Activated CD8-positive, alpha-beta T cell treated with anti-CD3 and anti-CD28 coated beads for 36 hours (primary cell): ENCODE results near the gene LPAR1. TPM values are rescaled to one million over a fixed set of nuclear protein-coding genes. Genes with fewer than 3 reads are reported as not detected.

Experiments used
- ATAC-seq: fragments of 200-7000 bp; cut with Tn5 transposase; one replicate; pipeline ENCODE4 v1.10.0; 2021; ENCODE audit warnings: mild to moderate bottlenecking, moderate library complexity
- CTCF ChIA-PET: fragments of 350-600 bp; sonication (Branson Sonifier 250); formaldehyde crosslinking; loops from one replicate; lab custom pipeline; 2021; ENCODE audit warnings: antibody characterized with exemption; lab: Charles Lee
- POLR2A ChIA-PET: fragments of 350-600 bp; sonication (Branson Sonifier 250); formaldehyde crosslinking; loops from one replicate; lab custom pipeline; 2021; ENCODE audit warnings: antibody characterized with exemption; lab: Charles Lee
- DNase-seq: peaks from one replicate; pipeline ENCODE4 v3.0.0-alpha.2; 2020
- H3K27ac Mint-ChIP-seq: one replicate; pipeline ENCODE4 v1.8.0; 2021; ENCODE audit warnings: mild to moderate bottlenecking, mixed read lengths
- H3K27me3 Mint-ChIP-seq: one replicate; pipeline ENCODE4 v1.8.0; 2021; ENCODE audit warnings: mixed read lengths
- H3K36me3 Mint-ChIP-seq: one replicate; pipeline ENCODE4 v1.8.0; 2021; ENCODE audit warnings: low read depth, mixed read lengths
- H3K4me1 Mint-ChIP-seq: one replicate; pipeline ENCODE4 v1.8.0; 2021; ENCODE audit warnings: low read depth, mixed read lengths
- H3K4me3 Mint-ChIP-seq: one replicate; pipeline ENCODE4 v1.8.0; 2021; ENCODE audit warnings: mild to moderate bottlenecking, moderate library complexity, mixed read lengths
- H3K9me3 Mint-ChIP-seq: one replicate; pipeline ENCODE4 v1.8.0; 2021; ENCODE audit warnings: mixed read lengths
- intact Hi-C: fragments of 100-400 bp; cut with micrococcal nuclease; formaldehyde crosslinking; loops from one replicate; pipeline ENCODE4 v1.10.0; 2022
- total RNA-seq, 2 experiments: library from RNA; stranded (reverse); gene quantifications; one replicate each; pipeline ENCODE4 v1.2.3, GENCODE V29; 2021
- TF ChIP-seq, protein P1 (sequence below): fragments of 200-600 bp; IDR thresholded peaks from one replicate; pipeline ENCODE4 v1.8.0; 2022; ENCODE audit warnings: antibody characterized with exemption, mild to moderate bottlenecking

Gene LPAR1
- total RNA-seq, 2 experiments from 2014 or later: not detected

DNA sequence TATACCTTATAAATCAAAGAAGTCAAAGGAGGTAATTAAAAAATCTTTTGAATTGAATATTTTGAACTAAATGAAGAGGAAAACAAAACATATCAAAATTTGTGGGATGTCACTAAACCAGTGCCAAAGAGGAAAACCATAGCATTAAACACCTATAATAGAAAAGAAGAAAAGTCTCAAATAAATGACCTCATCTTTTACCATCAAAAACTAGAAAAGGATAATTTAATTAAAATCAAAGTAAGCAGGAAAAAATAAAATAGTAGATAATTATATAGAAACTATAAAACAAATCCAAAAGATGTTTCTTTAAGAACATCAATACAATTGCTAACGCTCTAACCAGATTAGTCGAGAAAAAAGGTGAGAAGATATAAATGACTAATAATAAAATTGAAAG is 47.8 kb downstream of the LPAR1 start:
- no peak overlapping the region for H3K27ac Mint-ChIP-seq
- DNase-seq (no peak), ATAC-seq (no peak)
- intact Hi-C loops: no loop called here
- POLR2A ChIA-PET: no interaction called here
- TF ChIP-seq, protein P1, sequence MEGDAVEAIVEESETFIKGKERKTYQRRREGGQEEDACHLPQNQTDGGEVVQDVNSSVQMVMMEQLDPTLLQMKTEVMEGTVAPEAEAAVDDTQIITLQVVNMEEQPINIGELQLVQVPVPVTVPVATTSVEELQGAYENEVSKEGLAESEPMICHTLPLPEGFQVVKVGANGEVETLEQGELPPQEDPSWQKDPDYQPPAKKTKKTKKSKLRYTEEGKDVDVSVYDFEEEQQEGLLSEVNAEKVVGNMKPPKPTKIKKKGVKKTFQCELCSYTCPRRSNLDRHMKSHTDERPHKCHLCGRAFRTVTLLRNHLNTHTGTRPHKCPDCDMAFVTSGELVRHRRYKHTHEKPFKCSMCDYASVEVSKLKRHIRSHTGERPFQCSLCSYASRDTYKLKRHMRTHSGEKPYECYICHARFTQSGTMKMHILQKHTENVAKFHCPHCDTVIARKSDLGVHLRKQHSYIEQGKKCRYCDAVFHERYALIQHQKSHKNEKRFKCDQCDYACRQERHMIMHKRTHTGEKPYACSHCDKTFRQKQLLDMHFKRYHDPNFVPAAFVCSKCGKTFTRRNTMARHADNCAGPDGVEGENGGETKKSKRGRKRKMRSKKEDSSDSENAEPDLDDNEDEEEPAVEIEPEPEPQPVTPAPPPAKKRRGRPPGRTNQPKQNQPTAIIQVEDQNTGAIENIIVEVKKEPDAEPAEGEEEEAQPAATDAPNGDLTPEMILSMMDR: no peak
- H3K4me1 Mint-ChIP-seq: no peaks in the 10 kb centered on the region
- CTCF ChIA-PET: no interaction called here
- no peaks in the 10 kb centered on the region for H3K36me3 Mint-ChIP-seq
- H3K27me3 Mint-ChIP-seq: peaks cover 3% of the 10 kb centered on the region
- no peak overlapping the region for H3K4me3 Mint-ChIP-seq
- H3K9me3 Mint-ChIP-seq: no peaks in the 10 kb centered on the region

DNA sequence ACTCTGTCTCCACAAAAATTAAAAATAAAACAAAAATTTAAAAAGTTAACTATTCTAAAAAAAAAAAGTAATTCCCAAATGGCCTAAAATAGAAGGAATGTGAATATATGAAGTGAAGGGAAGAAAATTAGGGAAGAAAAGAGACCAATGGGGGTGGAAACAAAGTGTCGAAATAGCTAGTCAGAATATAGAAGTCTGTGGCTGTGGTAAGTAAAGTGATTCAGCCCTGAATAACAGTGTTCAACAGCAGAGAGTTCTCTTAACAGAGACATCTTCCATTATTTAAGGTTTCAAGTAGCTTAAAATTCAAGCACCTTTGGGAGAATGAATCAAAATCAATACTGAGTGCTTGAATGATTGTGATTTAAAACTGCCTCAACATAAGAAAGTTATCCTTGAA is 51.7 kb downstream of the LPAR1 start:
- Mint-ChIP-seq H3K4me1 (no peaks in the 10 kb centered on the region), H3K27me3 (peaks cover 1% of the 10 kb centered on the region), H3K9me3 (no peaks in the 10 kb centered on the region), H3K4me3 (no peak overlapping the region), H3K36me3 (no peaks in the 10 kb centered on the region), H3K27ac (no peak overlapping the region)
- POLR2A ChIA-PET: no interaction called here
- ATAC-seq (no peak), DNase-seq (no peak)
- TF ChIP-seq, protein P1: no peak
- CTCF ChIA-PET: no interaction called here
- intact Hi-C loops: no loop called here

DNA sequence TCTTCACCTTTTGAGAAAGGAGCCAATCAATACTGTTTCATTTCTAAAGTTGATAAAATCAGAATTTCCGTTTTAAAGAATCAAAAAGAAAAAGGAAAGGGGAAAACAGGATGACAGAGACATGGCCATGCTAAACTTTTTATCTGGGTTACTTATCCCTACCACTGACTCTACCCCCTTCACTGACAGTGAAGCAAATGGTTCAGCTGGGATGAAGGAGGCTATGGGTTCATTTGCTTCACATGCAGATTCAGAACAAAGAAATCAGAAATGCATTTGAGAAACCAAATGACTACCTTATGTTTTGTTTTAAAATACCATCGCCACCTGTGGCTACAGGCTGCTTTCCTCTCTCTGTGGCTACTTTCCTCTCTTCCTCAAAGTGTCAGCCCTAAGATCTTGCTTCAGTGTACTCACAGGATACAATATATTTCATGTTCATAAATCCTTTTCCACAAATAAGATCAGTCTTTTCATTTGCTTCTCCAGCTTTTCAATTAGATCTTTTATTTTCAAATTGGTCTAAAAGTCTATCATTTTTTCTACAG is 53.3 kb downstream of the LPAR1 start:
- H3K27me3 Mint-ChIP-seq: peaks cover 1% of the 10 kb centered on the region
- H3K27ac Mint-ChIP-seq: no peak overlapping the region
- no peaks in the 10 kb centered on the region for H3K9me3 Mint-ChIP-seq
- no peak for DNase-seq
- intact Hi-C loops: no loop called here
- no peak for ATAC-seq
- H3K4me3 Mint-ChIP-seq: no peak overlapping the region
- H3K4me1 Mint-ChIP-seq: no peaks in the 10 kb centered on the region
- ChIA-PET CTCF (no interaction called here), POLR2A (no interaction called here)
- TF ChIP-seq, protein P1: no peak
- no peaks in the 10 kb centered on the region for H3K36me3 Mint-ChIP-seq

DNA sequence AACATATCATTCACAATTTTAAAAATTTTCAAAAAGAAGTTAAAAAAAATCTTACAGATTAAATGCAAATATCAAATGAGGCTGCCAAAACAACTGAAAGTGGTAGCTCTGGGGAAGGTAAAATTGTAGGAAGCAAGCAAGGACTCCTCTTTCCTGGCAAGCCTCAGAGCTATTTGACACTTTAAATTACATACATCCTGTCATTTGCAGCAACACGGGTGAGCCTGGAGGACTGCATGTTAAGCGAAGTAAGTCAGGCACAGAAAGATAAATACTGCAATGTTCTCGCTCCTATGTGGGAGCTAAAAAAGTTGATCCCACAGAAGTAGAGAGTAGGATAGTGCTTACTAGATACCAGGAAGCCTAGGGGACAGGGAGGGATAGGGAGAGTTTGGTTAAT is 58.0 kb downstream of the LPAR1 start:
- H3K9me3 Mint-ChIP-seq: no peaks in the 10 kb centered on the region
- no peak for DNase-seq
- TF ChIP-seq, protein P1: no peak
- no peak overlapping the region for H3K4me3 Mint-ChIP-seq
- H3K36me3 Mint-ChIP-seq: no peaks in the 10 kb centered on the region
- ChIA-PET CTCF (no interaction called here), POLR2A (no interaction called here)
- no peak for ATAC-seq
- intact Hi-C loops: no loop called here
- H3K27ac Mint-ChIP-seq: no peak overlapping the region
- H3K4me1 Mint-ChIP-seq: no peaks in the 10 kb centered on the region
- H3K27me3 Mint-ChIP-seq: no peaks in the 10 kb centered on the region

DNA sequence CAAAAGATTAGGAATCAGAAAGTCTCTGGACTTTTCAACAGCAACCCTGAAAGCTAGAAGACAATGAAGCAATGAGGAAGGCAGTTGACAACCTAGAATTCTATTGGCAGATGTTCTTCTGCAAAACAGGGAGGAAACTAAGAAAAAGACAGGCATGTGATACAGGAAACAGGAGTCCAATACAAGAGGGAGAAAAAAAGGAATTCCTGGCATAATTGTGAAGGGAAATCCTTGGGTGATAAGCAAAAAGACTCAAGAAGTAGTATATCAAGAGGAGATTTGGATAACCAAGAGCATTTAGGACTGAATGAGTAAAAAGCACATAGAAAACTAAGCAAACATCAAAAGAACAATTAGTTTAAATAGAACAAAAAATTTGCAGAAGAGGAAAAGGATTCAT is 58.6 kb downstream of the LPAR1 start:
- TF ChIP-seq, protein P1: no peak
- ChIA-PET POLR2A (no interaction called here), CTCF (no interaction called here)
- Mint-ChIP-seq H3K27ac (no peak overlapping the region), H3K4me1 (no peaks in the 10 kb centered on the region), H3K4me3 (no peak overlapping the region), H3K27me3 (no peaks in the 10 kb centered on the region), H3K9me3 (no peaks in the 10 kb centered on the region), H3K36me3 (no peaks in the 10 kb centered on the region)
- no peak for ATAC-seq
- no peak for DNase-seq
- intact Hi-C loops: no loop called here
